SH-SY5Y (cell line): Measurements from ENCODE around the gene GLDC.

ENCODE experiments used
- GATA2 ChIP-seq: IDR thresholded peaks from 2 replicates; pipeline ENCODE4 v1.6.1; 2011; ENCODE audit warnings: mild to moderate bottlenecking, low read depth, low read length
- GATA3 ChIP-seq: IDR thresholded peaks from 2 replicates; pipeline ENCODE4 v1.6.1; 2011; ENCODE audit warnings: low read depth, mild to moderate bottlenecking, low read length, moderate library complexity

- TF ChIP-seq GATA2 (no peak), GATA3 (no peak)
Measured at GRCh38 chr9:6611865-6612264, 33.7 kb downstream of the GLDC start.
